CD14-positive monocyte (primary cell): Measurements from ENCODE around the gene SLFN5. TPM values are rescaled to one million over a fixed set of nuclear protein-coding genes. Genes with fewer than 3 reads are reported as not detected.
"Not testable (repeated sequence)": the region's sequence is repeated elsewhere in the genome, so short reads cannot be mapped to it uniquely, and the experiment has no call there.

Source experiments
- DNase-seq, 3 donors: peaks; one replicate each; pipeline ENCODE4 v3.0.0-alpha.2; 2011 to 2022
- H2AFZ ChIP-seq: 2 replicates; pipeline ENCODE4 v1.6.0; 2012; ENCODE audit warnings: mild to moderate bottlenecking, low read depth, low read length, inconsistent platforms; ENCODE audit not compliant: insufficient read depth, poor library complexity, severe bottlenecking
- H3K27ac ChIP-seq, 2 donors: 1 replicate in 1 of 2; 2 replicates in 1 of 2; pipeline ENCODE4 v1.5.1; 2012 to 2013; ENCODE audit warnings: low read length in 2 of 2, control low read depth in 1 of 2, inconsistent platforms in 1 of 2, low read depth in 1 of 2, mild to moderate bottlenecking in 1 of 2
- H3K27me3 ChIP-seq, 2 donors: one replicate each; pipeline versions ENCODE4 v1.6.0 to v1.6.1; 2011 to 2013; ENCODE audit warnings: low read length in 2 of 2; ENCODE audit not compliant: control insufficient read depth in 2 of 2, insufficient read depth in 2 of 2
- H3K36me3 ChIP-seq, 2 donors: replicated peaks in 1 of 2; 1 replicate in 1 of 2; 2 replicates in 1 of 2; pipeline versions ENCODE4 v1.5.1 to v1.6.1; 2012 to 2013; ENCODE audit warnings: low read length in 2 of 2, control low read depth in 1 of 2, inconsistent platforms in 1 of 2, mild to moderate bottlenecking in 1 of 2; ENCODE audit not compliant: insufficient read depth in 2 of 2, control insufficient read depth in 1 of 2
- H3K4me1 ChIP-seq, 2 donors: 1 replicate in 1 of 2; 2 replicates in 1 of 2; pipeline versions ENCODE4 v1.5.1 to v1.6.1; 2012 to 2013; ENCODE audit warnings: low read length in 2 of 2, control low read depth in 1 of 2, inconsistent platforms in 1 of 2, mild to moderate bottlenecking in 1 of 2, moderate library complexity in 1 of 2; ENCODE audit not compliant: insufficient read depth in 2 of 2, control insufficient read depth in 1 of 2
- H3K4me2 ChIP-seq: replicated peaks from 2 replicates; pipeline ENCODE3; 2012; ENCODE audit warnings: low read length, moderate library complexity, mild to moderate bottlenecking; ENCODE audit not compliant: poor library complexity, severe bottlenecking; ENCODE audit errors: extremely low read depth
- H3K4me3 ChIP-seq, 3 experiments: fragments of 200-600 bp in 1 of 3; sonication (generic) in 1 of 3; replicated peaks in 1 of 3; 1 replicate in 2 of 3; 2 replicates in 1 of 3; pipeline ENCODE4 v1.5.1; 2011 to 2013; ENCODE audit warnings: low read length in 3 of 3, mild to moderate bottlenecking in 3 of 3, control low read depth in 2 of 3, low read depth in 2 of 3, inconsistent platforms in 1 of 3, moderate library complexity in 1 of 3
- H3K79me2 ChIP-seq: 2 replicates; pipeline ENCODE4 v1.6.0; 2012; ENCODE audit warnings: mild to moderate bottlenecking, control low read depth, inconsistent platforms, low read length, moderate library complexity; ENCODE audit not compliant: insufficient read depth
- H3K9ac ChIP-seq: 2 replicates; pipeline ENCODE4 v1.6.0; 2017; ENCODE audit warnings: low read length, mild to moderate bottlenecking; ENCODE audit not compliant: insufficient read depth, poor library complexity, severe bottlenecking
- H3K9me3 ChIP-seq, 2 donors: replicated peaks in 1 of 2; 1 replicate in 1 of 2; 2 replicates in 1 of 2; pipeline versions ENCODE4 v1.5.1 to v1.6.1; 2012 to 2013; ENCODE audit warnings: low read length in 2 of 2, control low read depth in 1 of 2; ENCODE audit not compliant: control insufficient read depth in 1 of 2, insufficient read depth in 1 of 2
- H4K20me1 ChIP-seq: 2 replicates; pipeline ENCODE4 v1.6.0; 2012; ENCODE audit warnings: mild to moderate bottlenecking, low read length, control low read depth, moderate library complexity; ENCODE audit not compliant: insufficient read depth
- H3K27ac Mint-ChIP-seq, 7 donors: one replicate each; pipeline ENCODE4 v1.8.0; 2020; ENCODE audit warnings: mild to moderate bottlenecking in 7 of 7, mixed read lengths in 7 of 7, moderate library complexity in 6 of 7, inconsistent platforms in 2 of 7
- H3K27me3 Mint-ChIP-seq, 3 donors: one replicate each; pipeline ENCODE4 v1.8.0; 2021 to 2022; ENCODE audit warnings: low read depth in 3 of 3, mild to moderate bottlenecking in 3 of 3, mixed read lengths in 3 of 3, moderate library complexity in 3 of 3, inconsistent platforms in 1 of 3
- H3K36me3 Mint-ChIP-seq, 2 donors: one replicate each; pipeline ENCODE4 v1.8.0; 2020; ENCODE audit warnings: mixed read lengths in 2 of 2, inconsistent platforms in 1 of 2, mild to moderate bottlenecking in 1 of 2
- H3K4me1 Mint-ChIP-seq: one replicate; pipeline ENCODE4 v1.8.0; 2020; ENCODE audit warnings: mild to moderate bottlenecking, mixed read lengths
- H3K4me3 Mint-ChIP-seq, 2 donors: one replicate each; pipeline ENCODE4 v1.8.0; 2020; ENCODE audit warnings: mild to moderate bottlenecking in 2 of 2, mixed read lengths in 2 of 2, moderate library complexity in 1 of 2
- H3K9me3 Mint-ChIP-seq, 7 donors: one replicate each; pipeline ENCODE4 v1.8.0; 2020 to 2022; ENCODE audit warnings: mixed read lengths in 7 of 7, mild to moderate bottlenecking in 6 of 7, moderate library complexity in 6 of 7, inconsistent platforms in 2 of 7
- CTCF ChIP-seq: fragments of 200-600 bp; IDR thresholded peaks from one replicate; pipeline ENCODE4 v1.8.0; 2022; ENCODE audit warnings: antibody characterized with exemption, mild to moderate bottlenecking
- WGBS: methylation state at CpG from one replicate; pipeline ENCODE4 v1.1.5; 2013; ENCODE audit warnings: missing lambda C conversion rate; ENCODE audit not compliant: insufficient coverage; 5-methylcytosine and 5-hydroxymethylcytosine counted together
- intact Hi-C, 2 donors: fragments of 100-400 bp; cut with micrococcal nuclease; formaldehyde crosslinking; loops; one replicate each; pipeline versions ENCODE4 v1.15.0 to v1.15.1; 2023
- polyA plus RNA-seq, 3 donors: library from polyadenylated mRNA; depleted of rRNA in 1 of 3; unstranded in 2 of 3; stranded (reverse) in 1 of 3; fragments of 300-500 nt in 2 of 3; fragments of >200 nt in 1 of 3; fragmentation: Illumina TruSeq in 2 of 3; gene quantifications; 1 replicate in 2 of 3; 2 replicates in 1 of 3; pipeline ENCODE4 v1.2.3, GENCODE V29; 2012 to 2021

SLFN5 gene
- polyA plus RNA-seq, 3 donors = 2.9 to 8.8 (median 5.3) TPM

DNA sequence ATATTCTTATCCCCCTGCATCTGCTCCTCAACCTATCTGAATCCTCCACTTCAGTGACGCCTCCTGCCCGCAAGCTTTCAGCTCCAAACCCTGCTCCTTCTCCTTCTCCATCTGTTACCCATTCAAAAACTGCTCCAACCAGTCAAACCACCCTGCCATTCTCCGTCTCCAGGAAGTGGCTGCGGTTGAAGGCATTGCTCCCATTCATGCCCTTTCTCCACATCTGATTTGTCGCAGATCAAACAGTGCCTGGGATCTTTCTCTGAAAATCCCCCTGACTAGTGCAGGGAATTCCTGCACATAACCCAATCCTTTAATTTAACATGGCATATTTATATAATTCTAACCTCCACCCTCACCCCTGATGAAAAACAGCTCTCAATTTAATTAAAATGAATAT is 56.3 kb downstream of the SLFN5 start:
- Histone ChIP-seq H3K9me3 (peaks cover 13 to 23% of the 10 kb centered on the region in 2 donors), H3K27ac (no peak overlapping the region), H3K4me3 (no peak overlapping the region), H3K4me2 (no peak overlapping the region), H2AFZ (no peak overlapping the region), H3K27me3 (no peaks in the 10 kb centered on the region), H3K36me3 (no peaks in the 10 kb centered on the region), H3K4me1 (no peaks in the 10 kb centered on the region), H3K79me2 (no peaks in the 10 kb centered on the region), H3K9ac (no peak overlapping the region), H4K20me1 (no peaks in the 10 kb centered on the region)
- H3K4me1 Mint-ChIP-seq = no peaks in the 10 kb centered on the region
- intact Hi-C loops = no loop called here
- no peaks in the 10 kb centered on the region for H3K36me3 Mint-ChIP-seq
- H3K9me3 Mint-ChIP-seq = peaks cover 36 to 69% (median 63%) of the 10 kb centered on the region in 7 donors
- no peak overlapping the region for H3K27ac Mint-ChIP-seq
- no peak overlapping the region for H3K4me3 Mint-ChIP-seq
- H3K27me3 Mint-ChIP-seq = peaks cover 9 to 17% (median 11%) of the 10 kb centered on the region in 3 donors
- TF ChIP-seq CTCF = no peak
- no peak for DNase-seq
- WGBS = 77% methylated on average over 4 of the region's 5 CpGs

DNA sequence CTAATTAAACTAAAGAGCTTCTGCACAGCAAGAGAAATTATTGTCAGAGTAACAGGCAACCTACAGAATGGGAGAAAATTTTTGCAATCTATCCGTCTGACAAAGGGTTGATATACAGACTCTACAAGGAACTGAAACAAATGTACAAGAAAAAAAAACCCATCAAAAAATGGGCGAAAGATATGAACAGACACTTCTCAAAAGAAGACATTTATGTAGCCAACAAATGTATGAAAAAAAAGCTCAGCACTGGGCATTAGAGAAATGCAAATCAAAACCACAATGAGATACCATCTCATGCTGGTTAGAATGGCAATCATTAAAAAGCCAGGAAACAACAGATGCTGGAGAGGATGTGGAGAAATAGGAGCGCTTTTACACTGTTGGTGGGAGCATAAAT is 66.5 kb downstream of the SLFN5 start:
- intact Hi-C loops, H3K4me3 Mint-ChIP-seq, H3K9ac ChIP-seq, DNase-seq, H3K36me3 Mint-ChIP-seq, H3K27ac ChIP-seq, H3K4me3 ChIP-seq, H3K9me3 ChIP-seq, H3K27me3 ChIP-seq, H3K27ac Mint-ChIP-seq, H3K36me3 ChIP-seq, H3K79me2 ChIP-seq, H2AFZ ChIP-seq, H4K20me1 ChIP-seq, H3K27me3 Mint-ChIP-seq, H3K4me2 ChIP-seq: not testable (repeated sequence)
- no CpG with 5 or more reads among the region's 3 CpGs for WGBS
- peaks cover 9 to 24% (median 17%) of the 10 kb centered on the region in 7 donors for H3K9me3 Mint-ChIP-seq
- H3K4me1 Mint-ChIP-seq = peaks cover 17% of the 10 kb centered on the region
- H3K4me1 ChIP-seq = peaks cover 14 to 16% of the 10 kb centered on the region in 2 donors
